M059J (cell line): Measurements from ENCODE around the gene P2RX6. TPM values are rescaled to one million over a fixed set of nuclear protein-coding genes. Genes with fewer than 3 reads are reported as not detected.

Experiments
- DNase-seq: peaks from one replicate; pipeline ENCODE4 v3.0.0-alpha.2; 2012; ENCODE audit warnings: low read depth
- total RNA-seq: library from RNA; depleted of rRNA; stranded (reverse); fragments of >200 nt; shearing (Covaris generic); gene quantifications from 2 replicates; pipeline ENCODE4 v1.2.3, GENCODE V29; 2014

The P2RX6 gene
- total RNA-seq, 1 experiment from 2014 or later = 3.6 TPM

GRCh38 chr22:20979940-20980453 is 35.0 kb upstream of the P2RX6 start:
- no peak for DNase-seq

GRCh38 chr22:20980523-20980922 is 34.4 kb upstream of the P2RX6 start:
- no peak for DNase-seq

GRCh38 chr22:20980938-20981722 is 33.8 kb upstream of the P2RX6 start:
- no peak for DNase-seq

GRCh38 chr22:20981787-20982562 is 33.0 kb upstream of the P2RX6 start, which contains the start of gene LZTR1:
Gene LZTR1 (plus strand): TSS chr22:20982297. CDS start chr22:20982372, 75 bp downstream.
- DNase-seq = peak; percentile 69

GRCh38 chr22:20982563-20982882 is 32.4 kb upstream of the P2RX6 start:
- DNase-seq = no peak

GRCh38 chr22:20983081-20983771 is 31.7 kb upstream of the P2RX6 start:
- no peak for DNase-seq

GRCh38 chr22:20985720-20986119 is 29.2 kb upstream of the P2RX6 start:
- no peak for DNase-seq

GRCh38 chr22:20986365-20986764 is 28.6 kb upstream of the P2RX6 start:
- no peak for DNase-seq

- DNase-seq = no peak
Measured at GRCh38 chr22:20987375-20987774, 27.6 kb upstream of the P2RX6 start.

GRCh38 chr22:20988573-20989322 is 26.2 kb upstream of the P2RX6 start:
- no peak for DNase-seq

GRCh38 chr22:20989323-20990138 is 25.4 kb upstream of the P2RX6 start:
- DNase-seq = peak; percentile 52

- no peak for DNase-seq
Measured at GRCh38 chr22:20990184-20991180, 24.5 kb upstream of the P2RX6 start.

GRCh38 chr22:20991252-20992055 is 23.5 kb upstream of the P2RX6 start:
- no peak for DNase-seq

- no peak for DNase-seq
Measured at GRCh38 chr22:20992056-20992442, 22.9 kb upstream of the P2RX6 start.

- no peak for DNase-seq
Measured at GRCh38 chr22:20992456-20993303, 22.3 kb upstream of the P2RX6 start.

- DNase-seq = no peak
Measured at GRCh38 chr22:20993304-20994127, 21.4 kb upstream of the P2RX6 start.
